Measurements from ENCODE around the gene SPART.

- TF ChIP-seq CTCF (IDR thresholded peaks at IDR 0.05; ENCODE audit: low read length) (no peak), EZH2phosphoT487 (IDR thresholded peaks at IDR 0.05; ENCODE audit: low read length) (no peak), EZH2 (optimal IDR thresholded peaks at IDR 0.05; ENCODE audit: low read depth, low read length) (no peak)
These were observed 72.8 kb downstream of the SPART start for GRCh38 chr13:36273431-36273830.

Measured in MM.1S (cell line).